Stomach (tissue), 4 donors: ENCODE data around the gene RPL35A.

Experiments used
- POLR2A ChIP-seq, 4 donors: fragments of 450-650 bp; IDR thresholded peaks; one replicate each; pipeline ENCODE4 v1.6.1; 2016; ENCODE audit warnings: antibody characterized with exemption in 4 of 4, control low read depth in 2 of 4, mild to moderate bottlenecking in 1 of 4, moderate library complexity in 1 of 4
- POLR2AphosphoS5 ChIP-seq, 3 donors: sonication (generic); formaldehyde crosslinking; IDR thresholded peaks; one replicate each; pipeline ENCODE4 v1.6.1; 2016; ENCODE audit warnings: antibody characterized with exemption in 3 of 3
- TF ChIP-seq, protein P1 (sequence below), 7 experiments: fragments of 450-650 bp in 4 of 7; fragments of 200-600 bp in 3 of 7; sonication (generic) in 3 of 7; IDR thresholded peaks; one replicate each; pipeline ENCODE4 v1.5.1; 2016 to 2019; ENCODE audit warnings: antibody characterized with exemption in 7 of 7, control low read depth in 2 of 7, mild to moderate bottlenecking in 1 of 7

GRCh38 chr3:197926418-197926817 lies 23.6 kb upstream of the RPL35A start:
- TF ChIP-seq, protein P1, sequence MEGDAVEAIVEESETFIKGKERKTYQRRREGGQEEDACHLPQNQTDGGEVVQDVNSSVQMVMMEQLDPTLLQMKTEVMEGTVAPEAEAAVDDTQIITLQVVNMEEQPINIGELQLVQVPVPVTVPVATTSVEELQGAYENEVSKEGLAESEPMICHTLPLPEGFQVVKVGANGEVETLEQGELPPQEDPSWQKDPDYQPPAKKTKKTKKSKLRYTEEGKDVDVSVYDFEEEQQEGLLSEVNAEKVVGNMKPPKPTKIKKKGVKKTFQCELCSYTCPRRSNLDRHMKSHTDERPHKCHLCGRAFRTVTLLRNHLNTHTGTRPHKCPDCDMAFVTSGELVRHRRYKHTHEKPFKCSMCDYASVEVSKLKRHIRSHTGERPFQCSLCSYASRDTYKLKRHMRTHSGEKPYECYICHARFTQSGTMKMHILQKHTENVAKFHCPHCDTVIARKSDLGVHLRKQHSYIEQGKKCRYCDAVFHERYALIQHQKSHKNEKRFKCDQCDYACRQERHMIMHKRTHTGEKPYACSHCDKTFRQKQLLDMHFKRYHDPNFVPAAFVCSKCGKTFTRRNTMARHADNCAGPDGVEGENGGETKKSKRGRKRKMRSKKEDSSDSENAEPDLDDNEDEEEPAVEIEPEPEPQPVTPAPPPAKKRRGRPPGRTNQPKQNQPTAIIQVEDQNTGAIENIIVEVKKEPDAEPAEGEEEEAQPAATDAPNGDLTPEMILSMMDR (IDR thresholded peaks at IDR 0.05) = no peak
- no peak for TF ChIP-seq POLR2A (IDR thresholded peaks at IDR 0.05)
- TF ChIP-seq POLR2AphosphoS5 (IDR thresholded peaks at IDR 0.05) = no peak
